ENCODE measurements around the gene SYCE1L. TPM values are rescaled to one million over a fixed set of nuclear protein-coding genes. Genes with fewer than 3 reads are reported as not detected.
A peak's percentile ranks its signal among the peaks of the same experiment; 100 is the strongest.
"Not testable (repeated sequence)": the region's sequence is repeated elsewhere in the genome, so short reads cannot be mapped to it uniquely, and the experiment has no call there.

Gene SYCE1L
- total RNA-seq, 1 donor from 2014 or later: 2.1 TPM

- DNase-seq (ENCODE audit: low read depth in 2 of 2): no peak
These were observed 1.5 kb upstream of the SYCE1L start for GRCh38 chr16:77197747-77198146.

- DNase-seq (ENCODE audit: low read depth in 2 of 2): no peak
These were observed 7.3 kb downstream of the SYCE1L start for GRCh38 chr16:77206533-77206932.

- DNase-seq (ENCODE audit: low read depth in 2 of 2): no peak
These were observed 7.8 kb downstream of the SYCE1L start for GRCh38 chr16:77207030-77207429.

- DNase-seq (ENCODE audit: low read depth in 2 of 2): no peak
These were observed 9.2 kb downstream of the SYCE1L start for GRCh38 chr16:77208382-77208781.

DNA sequence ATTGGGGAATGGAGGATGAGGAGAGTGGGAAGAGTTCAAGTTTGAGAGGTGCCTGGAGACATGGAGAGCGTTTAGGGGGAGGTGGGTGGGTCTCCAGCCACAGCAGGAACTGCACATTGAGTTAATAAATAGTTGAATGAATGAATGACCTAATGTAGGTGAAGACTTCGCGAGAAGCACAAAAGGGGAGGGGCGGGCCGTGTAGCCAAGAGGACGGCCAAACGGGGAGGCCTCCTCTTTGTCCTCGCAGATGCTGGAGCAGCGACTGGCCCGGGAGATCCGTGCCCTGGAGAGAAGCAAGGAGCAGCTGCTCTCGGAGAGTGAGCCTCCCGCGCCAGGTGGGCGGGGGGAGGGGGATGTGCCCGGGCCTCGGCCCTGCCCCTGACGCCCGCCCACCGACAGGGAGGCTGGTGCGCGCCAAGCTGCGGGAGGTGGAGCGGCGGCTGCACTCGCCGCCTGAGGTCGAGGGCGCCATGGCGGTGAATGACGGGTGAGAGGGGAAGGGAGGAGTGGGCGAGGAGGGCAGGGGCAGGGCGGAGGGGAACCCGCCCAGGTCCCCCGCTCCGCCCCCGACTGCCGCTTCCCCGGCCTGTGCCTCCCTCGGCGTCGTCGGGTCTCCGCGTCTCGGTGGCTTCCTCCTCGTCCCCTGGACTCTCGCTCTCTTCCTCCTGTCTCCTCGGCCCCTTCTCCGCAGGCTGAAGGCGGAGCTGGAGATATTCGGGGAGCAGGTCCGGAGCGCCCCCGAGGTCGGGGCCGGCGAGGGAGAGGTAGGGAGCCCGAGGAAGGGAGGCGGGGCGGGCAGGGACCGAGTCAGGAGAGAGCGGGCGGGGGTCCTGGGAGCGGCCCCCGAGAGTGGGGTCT lies 12.9 kb downstream of the SYCE1L start:
- DNase-seq (ENCODE audit: low read depth in 2 of 2): peak in 1 of 2 donors; percentile 66

DNA sequence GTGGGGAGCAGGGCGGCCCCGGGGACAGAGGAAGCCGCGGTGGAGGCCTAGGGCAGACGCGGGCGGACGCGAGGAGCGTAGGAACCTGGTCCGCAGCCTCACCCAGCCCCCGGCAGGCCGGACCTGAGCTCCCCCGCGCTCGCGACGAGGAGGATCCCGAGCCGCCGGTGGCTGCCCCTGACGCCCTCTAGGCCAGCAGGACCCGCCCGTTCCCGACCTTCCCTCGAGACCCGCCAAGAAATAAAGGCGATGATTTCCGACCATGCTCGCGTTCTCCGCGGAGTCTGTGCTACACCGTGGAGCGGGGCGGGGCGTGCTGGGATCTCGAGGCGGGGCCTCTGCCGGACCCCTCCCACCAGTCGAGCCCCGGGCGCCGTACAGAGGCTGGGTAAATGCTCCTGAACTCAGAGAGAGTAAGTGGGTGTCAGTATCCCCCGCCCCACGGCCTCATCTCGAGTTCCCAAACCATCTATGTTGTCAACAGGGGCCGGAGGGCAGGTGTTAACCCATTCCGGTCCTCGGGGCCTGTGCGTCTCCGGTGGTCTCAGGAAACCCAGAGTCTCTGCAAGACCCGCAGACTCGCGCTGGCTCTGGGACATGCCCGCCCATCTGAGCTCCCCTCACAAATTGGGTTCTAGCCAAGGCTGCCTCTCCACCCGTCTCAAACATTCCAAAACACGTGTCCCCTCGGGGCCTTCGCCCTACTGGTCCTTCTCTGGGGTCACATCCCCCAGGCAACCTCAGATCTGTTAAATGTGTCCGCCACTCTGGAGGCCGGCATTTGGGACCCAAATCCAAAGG lies 13.7 kb downstream of the SYCE1L start:
- DNase-seq (ENCODE audit: low read depth in 2 of 2): peak in 1 of 2 donors; percentile 64

DNA sequence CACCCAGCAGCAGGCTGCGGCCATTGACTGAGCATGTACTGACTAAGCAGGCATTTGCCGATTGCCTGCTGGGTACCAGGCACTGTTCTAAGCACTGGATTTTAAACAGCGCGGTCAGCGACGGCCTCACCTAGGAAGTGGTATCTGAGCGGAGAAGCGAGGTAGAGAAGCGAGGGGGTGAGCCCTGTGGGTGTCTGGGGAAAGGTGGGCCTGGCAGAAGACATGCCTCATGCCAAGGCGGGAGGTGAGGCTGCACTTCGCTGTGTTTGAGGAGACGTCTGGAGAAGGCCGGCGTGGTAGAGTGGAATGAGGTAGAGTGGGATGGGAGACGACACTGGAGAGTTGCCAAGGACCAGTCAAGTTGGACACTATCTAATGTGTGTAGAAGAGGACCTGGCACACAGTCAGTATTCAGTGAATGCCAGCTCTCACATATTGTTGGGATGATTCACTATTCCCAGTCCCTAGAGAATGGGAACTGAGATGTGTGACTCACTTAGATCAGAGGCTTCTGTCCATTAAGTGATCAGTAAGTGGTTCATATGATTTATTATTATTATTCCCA lies 14.4 kb downstream of the SYCE1L start:
- DNase-seq (ENCODE audit: low read depth in 2 of 2): peak; percentile 94 to 97

- peak in 1 of 2 donors; percentile 21 for DNase-seq (ENCODE audit: low read depth in 2 of 2)
These were observed 15.4 kb downstream of the SYCE1L start for GRCh38 chr16:77214411-77215138.

DNA sequence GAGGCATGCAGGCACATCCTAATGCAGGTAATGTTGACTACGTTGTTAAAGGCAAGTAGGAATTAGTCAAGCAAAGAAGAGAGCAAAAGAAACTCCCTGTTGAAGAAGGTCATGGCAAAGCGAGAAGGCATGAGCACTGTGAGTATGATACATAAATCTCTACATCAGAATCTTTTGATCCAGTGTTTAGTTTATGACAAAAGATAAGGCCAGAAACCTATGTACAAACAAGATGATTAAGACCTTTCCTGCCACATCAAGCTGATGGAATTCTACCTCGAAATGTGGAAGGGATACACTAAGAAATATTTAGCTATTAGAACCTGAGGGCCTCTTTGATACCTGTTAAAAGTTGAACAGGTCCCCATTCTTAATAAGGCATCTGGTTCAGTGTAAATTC lies 20.2 kb downstream of the SYCE1L start:
- no peak for DNase-seq (ENCODE audit: low read depth in 2 of 2)

DNA sequence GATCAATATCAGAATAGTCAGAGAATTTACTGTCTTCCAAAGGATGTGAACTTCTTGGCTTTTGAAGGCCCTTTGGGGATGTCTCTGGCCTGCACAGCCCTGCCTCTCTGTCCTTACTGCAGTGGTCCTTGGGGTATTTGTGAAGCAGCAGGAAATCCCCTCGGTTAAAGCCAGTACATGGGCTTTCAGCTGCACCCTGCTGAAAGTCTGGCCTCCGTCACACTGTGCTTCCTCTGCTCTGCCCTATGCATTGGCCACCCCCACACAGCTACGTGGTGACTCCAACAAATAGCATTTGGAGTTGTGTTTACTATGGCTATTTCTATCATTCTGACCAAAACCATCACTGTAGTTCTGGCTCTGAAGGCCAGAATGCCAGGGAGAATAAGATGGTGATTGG lies 21.2 kb downstream of the SYCE1L start:
- DNase-seq (ENCODE audit: low read depth in 2 of 2): no peak

DNA sequence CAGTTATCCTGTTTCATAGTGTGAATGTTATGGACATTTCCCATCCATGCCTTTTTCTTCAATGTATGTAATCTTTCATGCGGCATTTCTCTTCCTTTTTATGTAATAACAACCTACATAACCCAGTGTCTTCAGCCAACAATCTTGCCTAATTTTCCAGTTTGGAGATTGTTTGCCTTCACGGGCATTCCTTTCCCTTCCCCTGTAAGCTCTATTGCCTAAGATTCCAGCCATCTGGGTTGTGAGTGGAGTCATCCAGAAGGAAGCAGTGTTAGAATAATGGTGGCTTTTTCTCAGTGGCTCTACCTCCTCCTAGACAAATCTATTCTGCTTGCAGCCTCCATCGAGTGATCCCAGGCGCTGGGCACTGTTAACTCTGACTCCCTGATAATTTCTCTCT lies 22.3 kb downstream of the SYCE1L start:
- DNase-seq (ENCODE audit: low read depth in 2 of 2): no peak

DNA sequence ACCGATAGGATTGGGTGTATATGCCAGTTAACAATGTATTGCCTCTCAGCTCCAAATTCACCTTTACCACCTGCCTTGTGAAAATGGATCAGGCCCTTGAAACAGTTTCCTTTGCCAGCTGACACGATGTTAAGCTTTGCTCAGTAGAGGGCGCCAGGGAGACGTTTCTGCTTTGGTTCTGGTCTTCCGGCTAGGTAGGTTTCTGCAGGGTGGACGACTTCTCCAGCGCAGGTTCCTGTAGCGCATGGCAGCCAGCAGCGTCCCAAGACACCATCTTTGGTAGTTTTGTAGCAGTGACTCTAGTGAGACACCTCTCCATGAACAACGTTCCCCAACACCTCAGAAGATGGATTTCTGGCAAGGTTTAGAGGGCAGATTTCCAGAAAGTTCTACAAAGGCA lies 24.0 kb downstream of the SYCE1L start:
- no peak for DNase-seq (ENCODE audit: low read depth in 2 of 2)

DNA sequence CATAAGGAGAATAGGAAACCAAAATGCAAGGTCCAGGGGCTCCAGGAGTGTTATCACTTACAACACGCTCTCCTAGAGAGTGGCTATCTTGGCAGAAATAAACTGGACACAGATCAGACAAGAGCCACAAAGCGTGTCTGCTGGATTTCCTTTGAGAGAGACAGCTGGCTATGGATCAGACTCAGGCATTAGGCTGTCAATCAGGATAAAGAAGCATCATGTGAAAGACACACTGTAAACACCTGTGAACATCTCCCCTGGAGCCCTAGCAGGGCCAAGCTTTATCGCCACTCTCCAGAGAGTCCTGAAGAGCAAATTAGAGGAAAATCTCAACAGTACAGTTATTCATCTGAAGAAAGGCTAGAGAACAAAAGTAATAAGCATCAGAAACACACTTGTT lies 26.0 kb downstream of the SYCE1L start:
- no peak for DNase-seq (ENCODE audit: low read depth in 2 of 2)

- DNase-seq (ENCODE audit: low read depth in 2 of 2): no peak
These were observed 28.5 kb downstream of the SYCE1L start for GRCh38 chr16:77227745-77228144.

GRCh38 chr16:77231047-77231446 lies 31.8 kb downstream of the SYCE1L start:
- DNase-seq (ENCODE audit: low read depth in 2 of 2): no peak

- DNase-seq (ENCODE audit: low read depth in 2 of 2): no peak
These were observed 34.8 kb downstream of the SYCE1L start for GRCh38 chr16:77233799-77234519.

DNA sequence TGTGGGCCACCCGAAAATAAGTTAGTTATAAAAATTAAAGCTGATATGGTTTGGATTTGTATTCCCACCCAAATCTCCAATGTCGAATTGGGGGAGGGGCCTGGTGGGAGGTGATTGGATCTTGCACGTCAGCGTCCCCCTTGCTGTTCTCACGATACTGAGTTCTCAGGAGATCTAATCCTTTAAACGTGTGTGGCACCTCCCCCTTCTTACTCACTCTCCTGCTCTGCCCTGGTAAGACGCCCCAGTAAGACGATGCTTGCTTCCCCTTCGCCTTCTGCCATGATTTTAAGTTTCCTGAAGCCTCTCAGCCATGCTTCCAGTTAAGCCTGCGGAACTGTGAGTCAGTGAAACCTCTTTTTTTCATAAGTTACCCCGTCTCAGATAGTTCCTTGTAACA lies 35.4 kb downstream of the SYCE1L start:
- DNase-seq (ENCODE audit: low read depth in 2 of 2): no peak

- DNase-seq (ENCODE audit: low read depth in 2 of 2): peak; percentile 70 to 86
These were observed 36.9 kb downstream of the SYCE1L start for GRCh38 chr16:77236063-77236511.

DNA sequence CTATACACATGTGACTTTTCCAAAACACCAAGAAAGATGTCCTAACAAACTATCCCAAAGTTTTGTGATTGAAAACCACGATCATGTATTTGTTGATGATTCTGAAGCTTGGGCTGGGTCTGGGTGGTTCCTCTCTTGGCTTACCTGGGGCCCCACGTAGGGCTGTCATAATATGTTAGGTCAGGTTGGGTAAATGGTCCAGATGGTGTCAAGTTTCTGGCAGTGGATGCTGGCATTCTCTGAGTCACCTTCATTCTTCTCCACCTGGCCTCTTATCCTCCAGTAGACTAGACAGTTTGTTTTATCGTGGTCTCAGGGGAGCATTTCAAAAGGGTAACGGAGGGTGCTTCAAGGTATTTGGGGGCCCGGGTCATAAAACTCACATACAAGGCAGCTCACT lies 39.4 kb downstream of the SYCE1L start:
- no peak for DNase-seq (ENCODE audit: low read depth in 2 of 2)

DNA sequence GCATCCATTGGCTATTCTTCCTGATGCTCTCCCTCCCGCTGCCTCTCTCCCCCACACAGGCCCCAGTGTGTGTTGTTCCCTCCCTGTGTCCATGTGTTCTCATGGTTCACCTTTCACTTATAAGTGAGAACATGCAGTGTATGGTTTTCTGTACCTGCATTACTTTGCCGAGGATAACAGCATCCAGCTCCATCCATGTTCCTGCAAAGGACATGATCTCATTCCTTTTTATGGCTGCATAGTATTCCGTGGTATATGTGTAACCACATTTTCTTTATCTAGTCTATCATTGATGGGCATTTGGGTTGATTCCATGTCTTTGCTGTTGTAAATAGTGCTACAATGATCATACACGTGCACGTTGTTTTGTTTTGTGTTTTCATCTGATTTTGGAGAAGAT lies 43.3 kb downstream of the SYCE1L start:
- not testable (repeated sequence) for DNase-seq (ENCODE audit: low read depth in 2 of 2)

DNA sequence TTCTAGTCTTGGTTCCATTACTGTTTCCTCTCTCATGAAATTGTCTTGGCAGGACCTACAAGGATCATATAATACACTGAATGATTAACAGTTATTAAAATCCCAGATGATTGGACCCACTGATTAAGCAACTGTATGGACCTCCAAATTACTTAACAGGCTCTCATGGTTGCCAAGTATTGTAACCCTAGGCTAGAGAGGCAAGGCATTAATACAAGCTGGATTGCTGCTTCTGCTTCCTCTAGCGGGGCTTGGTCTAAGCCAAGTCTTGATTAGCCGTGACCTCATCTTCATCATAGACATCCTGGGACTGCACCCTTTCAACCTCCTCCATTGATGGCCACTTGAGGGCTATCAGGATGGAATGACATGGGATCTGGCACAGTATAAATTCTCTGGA lies 46.9 kb downstream of the SYCE1L start:
- no peak for DNase-seq (ENCODE audit: low read depth in 2 of 2)
